ENCODE data around the gene HOOK1.
A peak's percentile ranks its signal among the peaks of the same experiment; 100 is the strongest.
"Not testable (repeated sequence)": the region's sequence is repeated elsewhere in the genome, so short reads cannot be mapped to it uniquely, and the experiment has no call there.

Gene HOOK1

GRCh38 chr1:59833991-59834390 is 19.2 kb downstream of the HOOK1 start:
- DNase-seq (ENCODE audit: low spot score) (no peak), ATAC-seq (ENCODE audit: low read depth) (0 out of 3 replicates have a peak, but pooled peaks have one; percentile 19)
- Histone ChIP-seq H3K4me3 (ENCODE audit: severe bottlenecking) (no peak overlapping the region), H3K36me3 (ENCODE audit: low read depth) (peaks cover 39% of the 10 kb centered on the region), H3K9me3 (ENCODE audit: severe bottlenecking) (no peaks in the 10 kb centered on the region), H3K27me3 (ENCODE audit: insufficient read depth, poor library complexity, severe bottlenecking) (no peaks in the 10 kb centered on the region), H3K4me1 (ENCODE audit: insufficient read depth, poor library complexity, severe bottlenecking) (peaks cover 4% of the 10 kb centered on the region), H3K27ac (ENCODE audit: poor library complexity, severe bottlenecking) (no peak overlapping the region)
- TF ChIP-seq, protein P1, sequence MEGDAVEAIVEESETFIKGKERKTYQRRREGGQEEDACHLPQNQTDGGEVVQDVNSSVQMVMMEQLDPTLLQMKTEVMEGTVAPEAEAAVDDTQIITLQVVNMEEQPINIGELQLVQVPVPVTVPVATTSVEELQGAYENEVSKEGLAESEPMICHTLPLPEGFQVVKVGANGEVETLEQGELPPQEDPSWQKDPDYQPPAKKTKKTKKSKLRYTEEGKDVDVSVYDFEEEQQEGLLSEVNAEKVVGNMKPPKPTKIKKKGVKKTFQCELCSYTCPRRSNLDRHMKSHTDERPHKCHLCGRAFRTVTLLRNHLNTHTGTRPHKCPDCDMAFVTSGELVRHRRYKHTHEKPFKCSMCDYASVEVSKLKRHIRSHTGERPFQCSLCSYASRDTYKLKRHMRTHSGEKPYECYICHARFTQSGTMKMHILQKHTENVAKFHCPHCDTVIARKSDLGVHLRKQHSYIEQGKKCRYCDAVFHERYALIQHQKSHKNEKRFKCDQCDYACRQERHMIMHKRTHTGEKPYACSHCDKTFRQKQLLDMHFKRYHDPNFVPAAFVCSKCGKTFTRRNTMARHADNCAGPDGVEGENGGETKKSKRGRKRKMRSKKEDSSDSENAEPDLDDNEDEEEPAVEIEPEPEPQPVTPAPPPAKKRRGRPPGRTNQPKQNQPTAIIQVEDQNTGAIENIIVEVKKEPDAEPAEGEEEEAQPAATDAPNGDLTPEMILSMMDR (IDR thresholded peaks at IDR 0.05; ENCODE audit: poor library complexity, severe bottlenecking), result no peak

- not testable (repeated sequence) for H3K4me3 ChIP-seq (ENCODE audit: severe bottlenecking); H3K4me1 ChIP-seq (ENCODE audit: insufficient read depth, poor library complexity, severe bottlenecking); H3K27ac ChIP-seq (ENCODE audit: poor library complexity, severe bottlenecking); H3K9me3 ChIP-seq (ENCODE audit: severe bottlenecking); H3K27me3 ChIP-seq (ENCODE audit: insufficient read depth, poor library complexity, severe bottlenecking); DNase-seq (ENCODE audit: low spot score); ATAC-seq (ENCODE audit: low read depth)
- peaks cover 52% of the 10 kb centered on the region for H3K36me3 ChIP-seq (ENCODE audit: low read depth)
Observed at GRCh38 chr1:59837857-59838256, 23.1 kb downstream of the HOOK1 start.

DNA sequence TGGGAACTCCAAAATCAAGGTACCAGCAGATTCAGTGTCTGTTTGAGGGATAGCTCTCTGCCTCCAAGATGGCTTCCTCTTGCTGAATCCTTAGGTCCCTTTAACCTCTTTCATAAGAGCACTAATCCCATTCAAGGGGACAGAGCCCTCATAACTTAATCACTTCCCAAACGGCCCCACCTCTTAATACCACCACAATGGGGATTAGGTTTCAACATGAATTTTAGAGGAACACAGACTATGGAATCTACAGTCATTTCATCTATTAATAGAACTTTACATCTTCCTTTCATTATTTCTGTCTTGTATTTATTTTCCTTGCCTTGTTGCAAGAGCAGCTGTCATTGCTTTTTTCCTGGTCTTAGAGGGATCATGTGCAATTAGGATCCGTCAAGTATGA is 30.3 kb downstream of the HOOK1 start:
- DNase-seq (ENCODE audit: low spot score), result no peak
- H3K36me3 ChIP-seq (ENCODE audit: low read depth), result peaks cover 57% of the 10 kb centered on the region
- no peak overlapping the region for H3K27ac ChIP-seq (ENCODE audit: poor library complexity, severe bottlenecking)
- H3K4me1 ChIP-seq (ENCODE audit: insufficient read depth, poor library complexity, severe bottlenecking), result no peaks in the 10 kb centered on the region
- ATAC-seq (ENCODE audit: low read depth), result no peak
- no peak overlapping the region for H3K4me3 ChIP-seq (ENCODE audit: severe bottlenecking)
- H3K27me3 ChIP-seq (ENCODE audit: insufficient read depth, poor library complexity, severe bottlenecking), result no peaks in the 10 kb centered on the region
- H3K9me3 ChIP-seq (ENCODE audit: severe bottlenecking), result no peaks in the 10 kb centered on the region
- TF ChIP-seq, protein P1 (IDR thresholded peaks at IDR 0.05; ENCODE audit: poor library complexity, severe bottlenecking), result no peak

GRCh38 chr1:59846209-59846894 is 31.6 kb downstream of the HOOK1 start:
- H3K9me3 ChIP-seq (ENCODE audit: severe bottlenecking), result no peaks in the 10 kb centered on the region
- H3K27ac ChIP-seq (ENCODE audit: poor library complexity, severe bottlenecking), result no peak overlapping the region
- TF ChIP-seq, protein P1 (IDR thresholded peaks at IDR 0.05; ENCODE audit: poor library complexity, severe bottlenecking), result no peak
- DNase-seq (ENCODE audit: low spot score), result no peak
- H3K4me3 ChIP-seq (ENCODE audit: severe bottlenecking), result no peak overlapping the region
- no peaks in the 10 kb centered on the region for H3K27me3 ChIP-seq (ENCODE audit: insufficient read depth, poor library complexity, severe bottlenecking)
- H3K4me1 ChIP-seq (ENCODE audit: insufficient read depth, poor library complexity, severe bottlenecking), result no peaks in the 10 kb centered on the region
- H3K36me3 ChIP-seq (ENCODE audit: low read depth), result peaks cover 60% of the 10 kb centered on the region
- no peak for ATAC-seq (ENCODE audit: low read depth)

DNA sequence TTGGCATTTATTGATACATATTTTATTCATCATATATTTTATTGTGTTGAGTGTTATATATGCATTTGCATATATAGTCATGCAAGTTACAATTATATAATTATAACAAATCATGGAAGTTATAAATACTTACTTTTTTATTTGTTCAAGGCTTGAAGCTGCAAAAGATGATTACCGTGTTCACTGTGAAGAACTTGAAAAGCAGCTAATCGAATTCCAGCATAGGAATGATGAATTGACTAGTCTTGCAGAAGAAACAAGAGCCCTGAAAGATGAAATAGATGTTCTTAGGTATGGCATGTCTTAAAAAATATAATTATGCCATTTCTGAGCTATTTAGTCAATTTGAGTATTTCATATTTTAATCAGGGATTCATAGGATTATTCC is 32.1 kb downstream of the HOOK1 start:
- no peaks in the 10 kb centered on the region for H3K4me1 ChIP-seq (ENCODE audit: insufficient read depth, poor library complexity, severe bottlenecking)
- no peak for DNase-seq (ENCODE audit: low spot score)
- TF ChIP-seq, protein P1 (IDR thresholded peaks at IDR 0.05; ENCODE audit: poor library complexity, severe bottlenecking), result no peak
- peaks cover 56% of the 10 kb centered on the region for H3K36me3 ChIP-seq (ENCODE audit: low read depth)
- H3K4me3 ChIP-seq (ENCODE audit: severe bottlenecking), result no peak overlapping the region
- ATAC-seq (ENCODE audit: low read depth), result no peak
- H3K27ac ChIP-seq (ENCODE audit: poor library complexity, severe bottlenecking), result no peak overlapping the region
- no peaks in the 10 kb centered on the region for H3K27me3 ChIP-seq (ENCODE audit: insufficient read depth, poor library complexity, severe bottlenecking)
- no peaks in the 10 kb centered on the region for H3K9me3 ChIP-seq (ENCODE audit: severe bottlenecking)
